HCT116 (cell line): ENCODE results near the gene VCX. TPM values are rescaled to one million over a fixed set of nuclear protein-coding genes. Genes with fewer than 3 reads are reported as not detected.
"Not testable (repeated sequence)": the region's sequence is repeated elsewhere in the genome, so short reads cannot be mapped to it uniquely, and the experiment has no call there.

ENCODE experiments used
- ATAC-seq: fragments of 200-7000 bp; cut with Tn5 transposase; 2 replicates; pipeline ENCODE4 v1.9.1; 2020; ENCODE audit warnings: mild to moderate bottlenecking, moderate library complexity
- Bru-seq: library from RNA; stranded (reverse); fragments of 400-500 nt; gene quantifications from one replicate; lab custom pipeline; 2021; lab: Mats Ljungman, UMichigan
- BruChase-seq, 2 experiments: library from RNA; stranded (reverse); fragments of 400-500 nt; gene quantifications; one replicate each; lab custom pipeline; 2021; lab: Mats Ljungman, UMichigan
- BruUV-seq: library from RNA; stranded (reverse); fragments of 400-500 nt; replicated peaks from 2 replicates; lab custom pipeline; 2021; lab: Mats Ljungman, UMichigan
- CTCF ChIA-PET: fragments of 300-600 bp; sonication (Branson Sonifier 250); formaldehyde crosslinking; loops from one replicate; lab custom pipeline; 2021; ENCODE audit warnings: antibody characterized with exemption; lab: Charles Lee
- POLR2A ChIA-PET: fragments of 300-600, 350-600 bp; sonication (Branson Sonifier 250); formaldehyde crosslinking; loops from one replicate; lab custom pipeline; 2021; ENCODE audit warnings: antibody characterized with exemption; lab: Charles Lee
- RAD21 ChIA-PET, 2 experiments: fragments of 300-600 bp; sonication (Branson Sonifier 250); formaldehyde crosslinking; loops; one replicate each; lab custom pipeline; 2023; ENCODE audit warnings: low total read pairs in 2 of 2; ENCODE audit not compliant: uncharacterized antibody in 2 of 2, unreplicated experiment in 2 of 2, low non-redundant PET in 1 of 2; lab: Charles Lee
- DNase-seq: peaks from one replicate; pipeline ENCODE4 v3.0.0-alpha.2; 2010; ENCODE audit warnings: low read depth, low spot score
- H2AFZ ChIP-seq: fragments of 200-600 bp; shearing (Covaris generic), sonication (generic); 2 replicates; pipeline ENCODE4 v1.6.1; 2017; ENCODE audit warnings: low read depth, mixed run types, mixed read lengths, antibody characterized with exemption, low read length; ENCODE audit not compliant: poor library complexity, severe bottlenecking
- H3K27ac ChIP-seq: 2 replicates; pipeline ENCODE4 v1.5.1; 2012; ENCODE audit warnings: low read depth, low read length
- H3K27me3 ChIP-seq: fragments of 200-600 bp; sonication (generic); 2 replicates; pipeline ENCODE4 v1.6.1; 2016; ENCODE audit warnings: mixed run types, low read length, mixed read lengths; ENCODE audit not compliant: insufficient read depth
- H3K36me3 ChIP-seq, 2 experiments: fragments of 200-500 bp in 1 of 2; fragments of 200-600 bp in 1 of 2; sonication (Bioruptor generic) in 1 of 2; sonication (generic) in 1 of 2; 2 replicates each; pipeline versions ENCODE4 v1.5.1 to v1.6.1; 2014 to 2016; ENCODE audit warnings: low read length in 2 of 2, inconsistent platforms in 1 of 2, mixed read lengths in 1 of 2, mixed run types in 1 of 2; ENCODE audit not compliant: insufficient read depth in 2 of 2, control insufficient read depth in 1 of 2
- H3K4me1 ChIP-seq, 2 experiments: fragments of 200-600 bp in 1 of 2; sonication (generic) in 1 of 2; 2 replicates each; pipeline versions ENCODE4 v1.5.1 to v1.6.1; 2012 to 2017; ENCODE audit warnings: low read length in 2 of 2, inconsistent platforms in 1 of 2, mild to moderate bottlenecking in 1 of 2, mixed read lengths in 1 of 2, mixed run types in 1 of 2, moderate library complexity in 1 of 2; ENCODE audit not compliant: insufficient read depth in 2 of 2, control insufficient read depth in 1 of 2
- H3K4me2 ChIP-seq: fragments of 200-600 bp; sonication (generic); 2 replicates; pipeline ENCODE4 v1.6.1; 2017; ENCODE audit warnings: mixed run types, low read length, mixed read lengths
- H3K4me3 ChIP-seq, 2 experiments: fragments of 200-600 bp in 1 of 2; sonication (generic) in 1 of 2; replicated peaks in 1 of 2; 2 replicates each; pipeline ENCODE4 v1.5.1; 2011 to 2016; ENCODE audit warnings: low read length in 2 of 2, control low read depth in 1 of 2, low read depth in 1 of 2, mild to moderate bottlenecking in 1 of 2, mixed read lengths in 1 of 2, mixed run types in 1 of 2
- H3K79me2 ChIP-seq: fragments of 200-600 bp; sonication (generic); 2 replicates; pipeline ENCODE4 v1.6.1; 2017; ENCODE audit warnings: mild to moderate bottlenecking, mixed run types, low read length, moderate library complexity, mixed read lengths; ENCODE audit not compliant: insufficient read depth
- H3K9ac ChIP-seq: fragments of 200-600 bp; sonication (generic); 2 replicates; pipeline ENCODE4 v1.6.1; 2016; ENCODE audit warnings: low read length, mixed read lengths
- H3K9me2 ChIP-seq: fragments of 200-600 bp; sonication (generic), shearing (Covaris generic); 2 replicates; pipeline ENCODE4 v1.6.1; 2017; ENCODE audit warnings: mixed run types, mild to moderate bottlenecking, moderate library complexity; ENCODE audit not compliant: insufficient read depth
- H3K9me3 ChIP-seq, 2 experiments: fragments of 200-500 bp in 1 of 2; fragments of 200-600 bp in 1 of 2; sonication (Bioruptor generic) in 1 of 2; sonication (generic) in 1 of 2; 2 replicates each; pipeline ENCODE4 v1.6.1; 2014 to 2017; ENCODE audit warnings: low read length in 2 of 2, mixed read lengths in 2 of 2, inconsistent platforms in 1 of 2, low read depth in 1 of 2, mild to moderate bottlenecking in 1 of 2, mixed run types in 1 of 2, moderate library complexity in 1 of 2; ENCODE audit not compliant: control insufficient read depth in 1 of 2, insufficient read depth in 1 of 2
- H4K20me1 ChIP-seq: fragments of 200-600 bp; sonication (generic), shearing (Covaris generic); 2 replicates; pipeline ENCODE4 v1.6.1; 2017; ENCODE audit warnings: mixed run types, mild to moderate bottlenecking, moderate library complexity; ENCODE audit not compliant: insufficient read depth
- CEBPB ChIP-seq: IDR thresholded peaks from 2 replicates; pipeline ENCODE4 v1.6.1; 2012; ENCODE audit warnings: low read depth
- CTCF ChIP-seq, 3 experiments: fragments of 200-600 bp in 1 of 3; sonication (generic) in 1 of 3; IDR thresholded peaks in 2 of 3; conservative IDR thresholded peaks in 1 of 3; 2 replicates each; pipeline ENCODE4 v1.5.1; 2012 to 2017; ENCODE audit warnings: low read depth in 2 of 3, low read length in 2 of 3, antibody characterized with exemption in 1 of 3, borderline replicate concordance in 1 of 3, control low read depth in 1 of 3, mild to moderate bottlenecking in 1 of 3, mixed read lengths in 1 of 3, mixed run types in 1 of 3, moderate library complexity in 1 of 3; ENCODE audit not compliant: insufficient read depth in 1 of 3
- EGR1 ChIP-seq: IDR thresholded peaks from 2 replicates; pipeline ENCODE4 v1.6.1; 2012; ENCODE audit warnings: low read depth
- JUND ChIP-seq: IDR thresholded peaks from 2 replicates; pipeline ENCODE4 v1.6.1; 2012
- POLR2AphosphoS5 ChIP-seq: IDR thresholded peaks from 2 replicates; pipeline ENCODE4 v1.6.1; 2011; ENCODE audit warnings: mild to moderate bottlenecking, low read depth, low read length, moderate library complexity
- RAD21 ChIP-seq: IDR thresholded peaks from 2 replicates; pipeline ENCODE4 v1.6.1; 2012; ENCODE audit warnings: low read depth, mild to moderate bottlenecking
- SIN3A ChIP-seq: IDR thresholded peaks from 2 replicates; pipeline ENCODE4 v1.6.1; 2012; ENCODE audit warnings: low read depth
- SRF ChIP-seq: IDR thresholded peaks from 2 replicates; pipeline ENCODE4 v1.6.1; 2012; ENCODE audit warnings: low read depth
- TCF7L2 ChIP-seq: IDR thresholded peaks from 2 replicates; pipeline ENCODE4 v1.7.0; 2011; ENCODE audit warnings: borderline replicate concordance, inconsistent platforms; ENCODE audit not compliant: insufficient read depth, insufficient read length; ENCODE audit errors: extremely low read depth
- ZFX ChIP-seq: fragments of 450-650 bp; IDR thresholded peaks from 2 replicates; pipeline ENCODE4 v1.6.1; 2017
- intact Hi-C: fragments of 100-400 bp; cut with micrococcal nuclease; formaldehyde crosslinking; loops from 2 replicates; pipeline ENCODE4 v1.10.0; 2022
- long read RNA-seq: library from polyadenylated mRNA; unstranded; transcript quantifications from one replicate; pipeline ENCODE4 v2.0.0, GENCODE V29; 2021; ENCODE audit not compliant: unreplicated experiment
- polyA plus RNA-seq: library from polyadenylated mRNA; unstranded; fragments of >200 nt; gene quantifications from 2 replicates; pipeline ENCODE4 v1.2.1, GENCODE V29; 2012; ENCODE audit warnings: missing spikeins
- total RNA-seq: library from RNA; stranded (reverse); gene quantifications from one replicate; pipeline ENCODE4 v1.2.1, GENCODE V29; 2021; ENCODE audit not compliant: unreplicated experiment

Gene VCX
- total RNA-seq (not detected), Bru-seq, nascent RNA (not detected), BruChase-seq, experiment 1, labeled RNA remaining after a 6-hour chase (not detected), BruChase-seq, experiment 2, labeled RNA remaining after a 2-hour chase (not detected)
- not detected in 2 replicates for polyA plus RNA-seq
- long read RNA-seq = 0 reads

- H3K4me2 ChIP-seq, H3K9ac ChIP-seq, H3K79me2 ChIP-seq, H3K27ac ChIP-seq, POLR2A ChIA-PET, CTCF ChIA-PET, H2AFZ ChIP-seq, BruUV-seq, H4K20me1 ChIP-seq, H3K36me3 ChIP-seq, H3K4me3 ChIP-seq, H3K27me3 ChIP-seq, ATAC-seq, intact Hi-C loops, H3K9me2 ChIP-seq, H3K9me3 ChIP-seq, RAD21 ChIA-PET, DNase-seq, H3K4me1 ChIP-seq: not testable (repeated sequence)
Measured at GRCh38 chrX:7842871-7843270, at the start of gene VCX. VCX (plus strand) TSS chrX:7843171; CDS start chrX:7843204, 33 bp downstream.

- Histone ChIP-seq H3K27me3 (no peaks in the 10 kb centered on the region), H3K27ac (no peak overlapping the region), H3K79me2 (no peaks in the 10 kb centered on the region), H3K36me3 (no peaks in the 10 kb centered on the region), H3K4me3 (no peak overlapping the region)
- no peak for TF ChIP-seq CTCF (IDR thresholded peaks at IDR 0.05 in 2 of 3, conservative IDR thresholded peaks at IDR 0.05 in 1 of 3; ENCODE audit: borderline replicate concordance in 1 of 3, insufficient read depth in 1 of 3, low read depth in 2 of 3, low read length in 2 of 3)
- TF ChIP-seq ZFX = no peak
- no peak for TF ChIP-seq TCF7L2
- TF ChIP-seq EGR1 = no peak
- no peak for TF ChIP-seq POLR2AphosphoS5
- TF ChIP-seq CEBPB = no peak
- TF ChIP-seq SIN3A = no peak
- no peak for TF ChIP-seq RAD21
- TF ChIP-seq SRF = no peak
- no peak for TF ChIP-seq JUND
- TF ChIP-seq, all 23 proteins: peak for 0
- no peak overlapping the region for H3K9ac ChIP-seq
- ChIA-PET CTCF (interaction anchor here (0.5 kb wide), 1 partner anchor 466 kb away, joined by 3 read pairs; no protein-coding TSS in a partner anchor), POLR2A (no interaction called here), RAD21 (no interaction called here)
- no peaks in the 10 kb centered on the region for H3K9me2 ChIP-seq
- intact Hi-C loops = no loop called here
- DNase-seq (no peak), ATAC-seq (no peak)
- no peaks in the 10 kb centered on the region for H3K9me3 ChIP-seq
- no peaks in the 10 kb centered on the region for H4K20me1 ChIP-seq
- no TSS peak for BruUV-seq
- no peak overlapping the region for H3K4me2 ChIP-seq
- H3K4me1 ChIP-seq = no peaks in the 10 kb centered on the region
- H2AFZ ChIP-seq = no peak overlapping the region
Measured at GRCh38 chrX:7798327-7798726, 44.6 kb upstream of the VCX start.
